ENCODE measurements around the gene PGA5. TPM values are rescaled to one million over a fixed set of nuclear protein-coding genes. Genes with fewer than 3 reads are reported as not detected.
A peak's percentile ranks its signal among the peaks of the same experiment; 100 is the strongest.

The PGA5 gene
- total and polyA plus RNA-seq, 9 of the 15 experiments (the other 6 are each of a cell fraction or from before 2014, with no cell fraction given), result not detected

- Histone ChIP-seq H3K9me3 (replicated peaks; ENCODE audit: control insufficient read depth, insufficient read depth, low read depth, low read length) (no peaks in the 10 kb centered on the region), H3K9ac (ENCODE audit: insufficient read depth in 1 of 2, low read depth in 2 of 2, low read length in 2 of 2) (no peak overlapping the region), H3K4me2 (ENCODE audit: insufficient read depth, low read length) (no peak overlapping the region), H2AFZ (ENCODE audit: low read depth, low read length) (no peak overlapping the region), H3K27ac (ENCODE audit: extremely low read depth, low read depth, low read length) (no peak overlapping the region), H3K4me3 (no peak overlapping the region), H3K27me3 (ENCODE audit: control insufficient read depth in 2 of 2, insufficient read depth in 2 of 2, low read length in 2 of 2) (no peaks in the 10 kb centered on the region), H3K9me1 (ENCODE audit: control insufficient read depth, insufficient read depth, low read length) (no peaks in the 10 kb centered on the region), H4K20me1 (replicated peaks; ENCODE audit: control insufficient read depth, insufficient read depth, low read length) (no peaks in the 10 kb centered on the region), H3K36me3 (ENCODE audit: control insufficient read depth, insufficient read depth, low read length) (peaks cover 59% of the 10 kb centered on the region), H3K4me1 (replicated peaks in 1 of 2; ENCODE audit: control insufficient read depth in 2 of 2, insufficient read depth in 2 of 2, low read length in 2 of 2) (peaks cover 0 to 25% of the 10 kb centered on the region in 2 experiments; a peak in 2 of 5 replicates), H3K79me2 (ENCODE audit: control insufficient read depth, insufficient read depth, low read length) (no peaks in the 10 kb centered on the region)
- 55% methylated on average over 5 of the region's 5 CpGs for WGBS (ENCODE audit: insufficient coverage, low coverage, missing lambda C conversion rate)
- no TSS peak for BruUV-seq (replicated peaks)
- intact Hi-C loops (cut with micrococcal nuclease), result no loop called here
- ChIA-PET POLR2A (interaction anchor here (0.6 to 4.0 kb wide), 6 partner anchors 12 to 42 kb away, joined by 3 to 25 read pairs (median 4); partner anchors contain the start of genes DDB1 and TKFC), CTCF (ENCODE audit: low intra/inter-chr PET ratio) (no interaction called here)
- ATAC-seq, result no peak
- DNase-seq (ENCODE audit: extremely low read depth in 1 of 4, low spot score in 3 of 4), result no peak
- in situ Hi-C loops (cut with MboI), result no loop called here
- TF ChIP-seq MXD1 (CRISPR knock-in tag; IDR thresholded peaks at IDR 0.05; ENCODE audit: borderline replicate concordance, poor library complexity, severe bottlenecking) (no peak), NR0B1 (IDR thresholded peaks at IDR 0.05; ENCODE audit: partially characterized antibody) (no peak), POLR2AphosphoS5 (IDR thresholded peaks at IDR 0.05; ENCODE audit: control insufficient read depth, insufficient read depth, low read depth, low read length) (0 out of 2 replicates have a peak, but pooled peaks have one; percentile 39), TFE3 (CRISPR knock-in tag; IDR thresholded peaks at IDR 0.05) (peak; percentile 39; the same call in 1 of the 2 replicates)
- FAIRE-seq, result no peak
Observed at GRCh38 chr11:61297746-61298145, 56.8 kb downstream of the PGA5 start.

All from K562 (cell line).